Activated T-cell treated with anti-CD3 and anti-CD28 coated beads for 4 hours (primary cell): ENCODE data around the gene WNK1.
"Not testable (repeated sequence)": the region's sequence is repeated elsewhere in the genome, so short reads cannot be mapped to it uniquely, and the experiment has no call there.

Experiments used
- DNase-seq: peaks from one replicate; pipeline ENCODE4 v3.0.0-alpha.2; 2020

The WNK1 gene

DNA sequence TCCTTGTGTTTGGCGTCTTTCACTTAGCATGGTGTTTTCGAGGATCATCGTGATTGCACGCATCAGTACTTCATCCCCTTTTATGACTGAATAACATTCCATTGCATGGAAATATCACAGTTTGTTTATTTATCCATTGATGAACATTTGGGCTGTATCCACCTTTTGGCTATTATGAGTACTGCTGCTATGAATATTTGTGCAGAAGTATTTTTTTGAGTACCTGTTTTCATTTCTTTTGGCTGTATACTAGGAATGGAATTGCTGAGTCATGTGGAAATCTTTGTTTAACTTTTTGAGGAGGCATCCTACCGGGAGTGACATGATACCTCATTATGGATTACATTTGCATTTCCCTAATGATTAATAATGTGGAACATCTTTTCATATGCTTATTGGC is 66.4 kb downstream of the WNK1 start:
- DNase-seq: no peak

DNA sequence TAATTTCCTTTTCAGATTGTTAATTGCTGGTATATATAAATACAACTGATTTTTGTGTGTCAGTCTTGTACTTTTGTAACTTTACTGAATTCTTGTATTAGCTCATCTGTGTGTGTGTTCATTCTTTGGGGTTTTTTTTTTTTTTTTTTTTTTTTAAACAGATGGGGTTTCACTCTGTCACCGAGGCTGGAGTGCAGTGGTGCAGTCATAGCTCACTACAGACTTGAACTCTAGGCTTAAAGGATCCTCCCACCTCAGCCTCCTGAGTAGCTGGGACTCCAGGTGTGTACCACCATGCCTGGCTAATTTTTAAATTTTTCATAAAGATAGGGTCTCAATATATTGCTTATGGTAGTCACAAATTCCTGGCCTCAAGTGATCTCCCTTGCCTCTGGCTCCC is 68.0 kb downstream of the WNK1 start:
- no peak for DNase-seq

DNA sequence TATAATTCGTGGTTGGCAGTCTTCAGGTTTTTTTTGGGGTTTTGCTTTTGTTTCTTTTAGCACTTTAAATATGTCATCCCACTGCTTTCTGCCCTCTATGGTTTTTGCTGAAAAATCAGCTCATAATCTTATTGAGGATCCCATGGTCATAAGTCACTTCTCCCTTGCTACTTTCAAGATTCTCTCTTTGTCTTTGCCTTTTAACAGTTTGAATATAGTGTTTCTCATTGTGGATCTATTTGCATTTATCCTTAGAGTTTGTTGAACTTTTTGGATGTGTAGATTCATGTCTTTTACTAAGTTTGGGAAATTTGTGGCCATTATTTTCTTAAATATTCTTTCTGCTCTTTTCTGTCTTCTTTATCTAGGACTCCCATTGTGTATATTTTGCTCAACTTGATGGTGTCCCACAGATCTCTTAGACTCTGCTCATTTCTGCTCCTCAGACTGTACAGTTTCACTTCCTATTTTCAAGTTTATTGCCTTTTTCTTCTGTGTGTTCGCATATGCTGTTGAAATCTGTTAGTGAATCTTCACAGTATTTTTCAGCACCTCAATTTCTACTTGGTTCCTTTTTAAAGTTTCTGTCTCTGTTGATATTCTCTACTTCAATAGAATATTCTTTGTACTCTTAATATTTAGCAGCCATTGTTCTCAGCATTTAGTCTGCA is 70.8 kb downstream of the WNK1 start:
- no peak for DNase-seq

DNA sequence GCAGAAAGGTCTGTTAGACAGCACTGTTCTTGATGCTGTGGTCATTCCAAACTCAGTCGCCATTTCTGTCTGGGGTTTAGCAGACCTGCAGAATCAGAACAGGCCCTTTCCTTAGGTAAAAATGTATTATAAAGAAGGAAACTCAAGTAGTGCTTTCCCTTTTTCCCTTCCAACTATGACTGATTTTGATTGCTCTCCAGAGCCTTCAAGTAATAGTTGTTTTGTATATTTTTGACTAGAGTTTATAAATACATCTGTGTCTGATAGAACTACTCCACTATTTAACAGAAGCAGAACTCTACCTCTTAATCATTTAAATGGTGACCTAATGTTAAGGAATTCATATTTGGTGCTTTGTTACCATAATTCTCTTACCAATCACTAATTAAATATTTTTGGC is 74.0 kb downstream of the WNK1 start:
- no peak for DNase-seq

DNA sequence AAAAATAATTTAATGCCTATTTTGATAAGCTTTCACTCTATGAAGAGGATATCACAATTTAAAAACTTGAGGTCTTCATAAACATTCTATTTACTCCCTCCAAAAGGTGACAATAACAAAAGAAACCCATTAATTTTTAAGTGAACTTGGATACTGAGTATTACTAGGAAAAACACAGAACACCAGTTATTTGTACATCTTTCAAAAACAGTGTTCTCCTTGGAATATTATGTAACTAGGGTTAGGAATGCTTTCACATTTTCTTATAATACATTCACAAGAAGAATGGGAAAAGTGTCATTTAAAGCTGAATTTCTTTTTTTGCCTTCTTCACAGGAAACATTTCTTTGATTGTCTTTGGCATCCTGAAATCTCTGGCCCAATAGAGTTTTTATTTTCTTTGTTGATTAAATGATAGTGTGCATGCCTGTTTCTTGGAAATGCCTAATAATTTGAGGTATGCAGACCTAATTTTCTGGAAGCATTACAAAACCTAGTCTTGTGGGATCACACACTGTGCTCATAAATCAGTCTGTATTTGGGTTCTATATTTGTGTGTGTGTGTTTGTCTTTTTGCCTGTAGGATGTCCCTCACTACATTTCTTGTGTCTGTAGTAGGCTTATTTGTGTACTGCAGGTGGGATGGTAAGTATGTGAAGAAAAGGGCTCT is 76.5 kb downstream of the WNK1 start:
- DNase-seq: no peak

DNA sequence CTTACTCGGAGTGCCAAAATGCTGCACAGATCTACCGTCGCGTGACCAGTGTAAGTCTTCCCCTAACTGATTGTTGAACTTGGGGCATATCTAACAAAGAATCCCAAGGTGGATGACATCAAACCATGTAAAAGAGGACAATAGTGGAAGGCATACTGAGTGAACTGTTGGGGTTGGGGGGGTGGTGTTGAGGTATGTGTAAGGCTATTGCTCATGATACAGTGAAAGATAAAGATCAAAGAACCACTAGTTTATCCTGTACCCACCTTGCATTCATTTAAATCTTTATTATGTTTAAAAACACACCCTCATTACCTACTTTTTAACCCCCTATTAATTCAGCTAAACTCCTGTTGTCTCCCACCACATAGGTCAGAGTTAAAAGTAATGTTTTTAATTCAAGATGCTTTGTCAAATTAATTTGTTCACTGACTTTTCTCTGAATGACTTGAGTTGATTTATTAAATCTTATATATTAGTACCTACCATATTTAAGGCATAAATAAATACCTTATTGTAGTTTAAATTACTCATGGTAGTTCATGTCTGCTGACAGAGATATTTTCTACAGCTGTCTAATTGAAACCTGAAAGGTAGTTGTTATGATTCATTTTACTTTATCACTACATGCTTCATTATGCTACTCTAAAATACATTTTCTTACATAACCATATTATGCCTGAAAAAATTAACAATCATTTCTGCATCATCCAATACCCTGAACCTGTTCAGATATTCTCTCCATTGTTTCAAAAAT is 77.9 kb downstream of the WNK1 start:
- no peak for DNase-seq

DNA sequence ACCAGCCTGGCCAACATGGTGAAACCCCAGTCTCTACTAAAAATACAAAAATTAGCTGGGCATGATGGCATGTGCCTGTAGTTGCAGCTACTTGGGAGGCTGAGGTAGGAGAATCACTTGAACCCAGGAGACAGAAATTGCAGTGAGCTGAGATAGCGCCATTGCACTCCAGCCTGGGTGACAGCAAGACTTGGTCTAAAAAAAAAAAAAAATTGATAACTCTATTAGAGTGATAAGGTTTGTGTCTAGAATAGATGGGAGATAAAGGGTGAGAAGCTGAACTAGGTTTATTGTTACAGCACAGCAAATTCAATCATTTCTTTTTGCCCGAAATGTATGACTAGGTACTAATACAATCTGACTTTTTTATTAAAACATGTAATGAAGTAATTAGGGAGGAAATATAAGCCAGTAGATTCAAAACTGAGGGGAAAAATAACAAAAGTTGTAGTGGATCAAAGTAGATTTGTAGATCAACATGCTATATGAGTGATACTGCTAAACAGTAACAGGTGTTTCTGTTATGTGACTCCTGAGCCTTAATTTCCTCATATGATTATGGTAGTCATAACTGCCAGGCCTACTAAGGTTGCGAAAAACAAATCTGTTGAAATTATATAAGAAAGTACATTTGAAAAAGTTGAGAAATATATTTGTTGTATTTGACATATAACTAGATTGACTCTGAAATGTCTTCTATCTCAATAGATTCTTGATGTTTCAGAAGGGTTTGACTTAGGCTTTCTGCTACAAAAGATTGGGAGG is 83.6 kb downstream of the WNK1 start:
- no peak for DNase-seq

DNA sequence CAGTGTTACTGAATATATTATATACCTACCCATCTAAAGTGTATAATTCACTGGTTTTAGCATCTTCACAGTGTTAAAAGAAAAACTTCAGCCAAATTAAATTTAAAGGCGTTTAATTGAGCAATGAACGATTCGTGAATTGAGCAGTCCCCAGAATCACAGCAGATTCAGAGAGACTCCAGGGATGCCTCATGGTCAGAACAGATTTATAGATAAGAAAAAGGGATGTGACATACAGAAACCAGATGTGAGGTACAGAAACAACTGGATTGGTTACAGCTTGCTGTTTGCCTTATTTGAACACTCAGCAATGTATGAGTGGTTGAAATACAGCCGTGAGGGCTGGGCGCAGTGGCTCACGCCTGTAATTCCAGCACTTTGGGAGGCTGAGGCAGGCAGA is 84.6 kb downstream of the WNK1 start:
- DNase-seq: no peak

DNA sequence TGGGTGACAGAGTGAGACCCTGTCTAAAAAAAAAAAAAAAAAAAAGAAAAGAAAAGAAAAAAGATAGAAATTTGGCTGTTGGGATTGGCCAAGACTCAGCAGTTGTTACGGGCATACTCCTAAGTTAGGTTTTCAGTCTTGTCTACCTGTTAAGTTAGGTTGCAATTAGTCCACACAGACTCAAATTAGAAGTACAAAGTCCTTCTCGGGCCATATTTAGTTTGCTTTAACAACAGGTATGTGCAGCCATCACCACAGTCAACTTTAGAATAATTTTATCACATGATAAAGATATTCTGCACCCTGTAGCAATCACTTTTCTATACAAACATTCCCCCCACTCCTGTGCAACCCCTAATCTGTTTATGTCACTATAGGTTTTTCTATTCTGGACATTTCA is 85.2 kb downstream of the WNK1 start:
- no peak for DNase-seq

DNA sequence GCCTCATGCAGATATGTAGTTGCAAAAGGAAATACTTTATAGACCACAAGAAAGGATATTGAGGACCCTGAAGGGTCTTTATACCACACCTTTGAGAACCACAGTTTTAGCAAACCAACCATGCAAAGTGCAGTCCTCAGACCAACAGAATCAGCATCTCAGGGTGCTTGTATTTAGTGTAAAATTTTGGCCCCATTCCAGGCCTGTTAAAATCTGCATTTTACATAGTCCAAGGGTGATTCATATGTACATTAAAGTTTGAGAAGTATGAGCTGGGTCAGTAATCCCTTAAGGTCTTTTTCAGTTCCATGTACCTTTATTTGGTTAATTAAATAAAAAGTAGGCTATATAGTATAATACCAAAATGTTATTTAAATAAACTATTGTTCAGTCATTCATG is 91.2 kb downstream of the WNK1 start:
- no peak for DNase-seq

DNA sequence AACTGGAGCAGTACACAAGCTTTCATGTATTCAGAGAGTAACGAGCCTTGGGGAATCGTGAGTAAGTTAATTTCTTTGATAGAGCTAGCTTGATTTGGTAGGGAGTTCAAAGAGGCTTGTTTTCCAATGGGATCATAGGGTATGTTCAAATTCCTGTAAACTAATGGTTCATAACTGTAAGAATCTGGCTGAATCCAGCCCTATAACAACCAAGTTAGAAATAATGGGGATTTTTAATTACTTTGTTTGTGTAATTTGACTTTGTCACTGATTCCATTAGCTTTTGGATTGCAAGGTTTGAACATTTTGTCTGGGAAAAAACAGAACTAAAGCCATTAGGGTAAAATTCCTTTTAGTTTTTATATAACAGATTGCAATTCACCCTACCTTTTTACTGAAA is 94.0 kb downstream of the WNK1 start:
- DNase-seq: no peak

DNA sequence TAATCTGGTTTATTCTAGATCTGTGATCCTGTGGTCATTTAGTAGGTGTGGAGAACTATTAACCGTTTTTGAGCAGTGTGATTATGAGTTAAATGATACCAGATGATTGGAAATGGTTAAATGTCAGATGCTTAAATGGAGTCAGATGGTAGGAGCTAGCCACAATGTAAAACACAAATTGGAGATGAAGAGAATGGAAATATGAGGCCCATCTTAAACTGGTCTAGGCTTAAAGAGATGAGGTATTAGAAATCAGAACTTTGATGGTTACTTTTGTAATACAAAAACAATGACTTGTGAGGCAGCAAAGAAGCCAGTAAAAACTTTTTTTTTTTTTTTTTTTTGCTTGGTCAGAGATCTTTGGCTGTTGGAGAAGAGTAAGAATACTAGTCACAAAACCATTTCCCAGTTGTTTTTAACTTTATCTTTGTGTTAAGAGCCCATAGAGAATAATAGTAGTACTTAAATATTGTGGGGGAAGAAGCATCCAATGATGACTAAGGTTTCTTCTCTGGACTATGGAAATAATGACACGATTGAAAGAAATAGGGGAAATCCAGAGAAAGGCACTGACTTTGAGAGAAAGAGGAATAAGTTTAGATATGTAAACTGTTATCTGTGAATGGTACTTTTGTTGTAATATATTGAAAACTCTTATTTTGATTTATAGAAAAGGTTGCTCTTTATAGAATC is 95.9 kb downstream of the WNK1 start:
- DNase-seq: no peak

DNA sequence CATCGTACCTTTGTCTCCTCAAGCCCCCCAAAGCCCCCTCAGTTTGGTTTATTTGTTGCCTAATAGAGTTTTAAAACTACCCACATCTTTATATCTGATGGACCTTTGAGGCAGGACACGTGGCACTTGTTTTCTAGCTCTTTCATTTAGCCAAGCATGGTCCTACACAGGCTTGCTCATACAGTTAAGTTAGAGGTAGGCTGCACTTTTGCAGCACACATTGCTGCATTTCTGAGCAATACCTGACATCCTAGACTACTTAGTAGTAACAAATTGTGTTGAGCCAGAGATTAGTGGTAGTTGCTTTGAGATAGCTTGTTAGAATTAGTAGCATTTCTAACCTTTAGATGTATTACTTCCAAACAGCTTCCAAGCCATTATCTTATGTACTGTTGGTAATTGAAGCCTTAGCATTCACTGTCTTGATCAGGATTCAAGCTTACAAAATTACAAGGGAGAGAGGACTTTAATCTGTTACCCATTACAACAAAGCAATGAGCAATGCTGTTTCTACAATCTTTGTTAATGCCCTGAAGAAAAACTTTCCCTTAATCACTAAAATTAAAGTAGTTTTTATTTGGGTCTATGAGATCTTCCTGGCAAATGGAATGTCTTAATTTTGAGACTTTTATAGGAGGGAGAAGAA is 96.6 kb downstream of the WNK1 start:
- DNase-seq: no peak

DNA sequence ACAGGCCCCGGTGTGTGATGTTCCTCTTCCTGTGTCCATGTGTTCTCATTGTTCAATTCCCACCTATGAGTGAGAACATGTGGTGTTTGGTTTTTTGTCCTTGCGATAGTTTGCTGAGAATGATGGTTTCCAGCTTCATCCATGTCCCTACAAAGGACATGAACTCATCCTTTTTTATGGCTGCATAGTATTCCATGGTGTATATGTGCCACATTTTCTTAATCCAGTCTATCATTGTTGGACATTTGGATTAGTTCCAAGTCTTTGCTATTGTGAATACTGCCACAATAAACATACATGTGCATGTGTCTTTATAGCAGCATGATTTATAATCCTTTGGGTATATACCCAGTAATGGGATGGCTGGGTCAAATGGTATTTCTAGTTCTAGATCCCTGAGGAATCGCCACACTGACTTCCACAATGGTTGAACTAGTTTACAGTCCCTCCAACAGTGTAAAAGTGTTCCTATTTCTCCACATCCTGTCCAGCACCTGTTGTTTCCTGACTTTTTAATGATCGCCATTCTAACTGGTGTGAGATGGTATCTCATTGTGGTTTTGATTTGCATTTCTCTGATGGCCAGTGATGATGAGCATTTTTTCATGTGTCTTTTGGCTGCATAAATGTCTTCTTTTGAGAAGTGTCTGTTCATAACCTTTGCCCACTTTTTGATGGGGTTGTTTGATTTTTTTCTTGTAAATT is 97.5 kb downstream of the WNK1 start:
- DNase-seq: not testable (repeated sequence)

DNA sequence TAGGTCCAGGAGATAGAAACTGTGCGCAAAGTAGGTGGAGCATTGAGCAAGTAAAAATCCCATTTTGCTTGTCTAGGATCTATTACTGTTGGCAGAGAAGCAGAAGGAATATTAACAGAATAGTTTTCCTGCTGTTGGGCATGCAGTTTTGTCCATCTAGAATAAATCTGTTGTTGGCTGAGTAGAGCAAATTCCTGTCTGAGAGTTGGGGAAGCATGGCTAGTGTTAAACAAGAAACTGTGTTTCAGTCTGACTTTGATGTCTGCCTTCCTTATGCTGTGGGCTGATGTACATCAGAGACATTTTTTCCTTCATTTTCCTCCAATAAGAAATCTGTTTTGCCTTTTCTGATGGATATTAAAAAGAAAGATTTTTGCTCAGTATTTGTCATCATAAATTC is 99.0 kb downstream of the WNK1 start:
- no peak for DNase-seq

DNA sequence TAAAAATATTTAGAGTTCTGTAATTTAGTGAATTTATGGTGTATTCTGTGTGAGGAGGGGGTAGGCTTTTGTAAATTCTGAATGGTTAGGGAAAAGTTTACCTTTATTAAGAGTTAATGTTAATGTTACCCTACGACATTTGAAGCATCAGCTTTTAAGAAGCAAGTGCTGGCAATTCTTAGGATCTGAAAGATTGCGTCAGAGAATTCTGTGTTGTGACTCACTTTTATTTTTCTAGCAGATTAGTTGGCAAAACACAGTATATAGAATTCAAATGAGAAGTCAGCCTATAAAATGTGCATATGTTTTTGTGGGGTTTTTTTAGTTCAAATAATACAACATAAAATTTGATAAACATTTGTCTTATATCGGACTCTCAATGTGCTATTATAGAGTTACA is 99.5 kb downstream of the WNK1 start:
- DNase-seq: no peak

DNA sequence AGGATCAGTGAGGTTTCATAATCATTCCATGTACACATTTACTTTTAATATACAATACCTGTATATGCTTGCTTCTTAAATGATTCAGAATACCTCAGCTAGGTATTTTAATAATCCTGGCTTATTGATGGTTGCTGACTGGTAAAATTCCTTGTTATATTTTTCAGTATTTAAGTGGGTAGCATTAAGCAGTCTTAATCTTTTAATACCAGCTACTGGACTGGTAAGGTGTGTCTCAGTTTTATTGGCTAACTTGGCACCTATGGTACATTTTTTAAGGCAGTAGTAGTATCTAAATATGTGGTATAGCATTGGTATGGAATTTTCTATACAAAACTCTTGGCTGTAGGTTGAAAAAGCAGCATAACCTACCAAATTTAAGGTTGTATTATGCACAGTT is 100.5 kb downstream of the WNK1 start:
- no peak for DNase-seq

DNA sequence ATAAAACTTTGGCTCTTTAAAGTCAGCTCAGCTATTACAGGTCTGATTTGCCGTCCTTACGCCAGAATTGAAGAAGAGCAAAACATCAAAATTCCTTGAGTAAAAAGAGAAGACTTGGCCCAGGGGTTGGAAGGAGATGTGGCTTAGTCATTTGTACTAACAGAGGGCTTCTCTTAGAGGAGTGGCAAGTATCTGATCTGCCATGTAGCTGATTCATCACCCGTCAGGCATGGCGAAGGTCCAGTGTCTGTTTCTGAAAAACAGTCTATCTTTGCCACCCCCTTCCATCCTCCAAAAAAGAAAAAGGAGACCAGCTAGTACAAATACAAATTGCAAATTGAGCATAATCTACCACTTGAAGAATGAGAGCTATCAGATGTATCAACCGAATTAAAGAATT is 105.2 kb downstream of the WNK1 start:
- no peak for DNase-seq

DNA sequence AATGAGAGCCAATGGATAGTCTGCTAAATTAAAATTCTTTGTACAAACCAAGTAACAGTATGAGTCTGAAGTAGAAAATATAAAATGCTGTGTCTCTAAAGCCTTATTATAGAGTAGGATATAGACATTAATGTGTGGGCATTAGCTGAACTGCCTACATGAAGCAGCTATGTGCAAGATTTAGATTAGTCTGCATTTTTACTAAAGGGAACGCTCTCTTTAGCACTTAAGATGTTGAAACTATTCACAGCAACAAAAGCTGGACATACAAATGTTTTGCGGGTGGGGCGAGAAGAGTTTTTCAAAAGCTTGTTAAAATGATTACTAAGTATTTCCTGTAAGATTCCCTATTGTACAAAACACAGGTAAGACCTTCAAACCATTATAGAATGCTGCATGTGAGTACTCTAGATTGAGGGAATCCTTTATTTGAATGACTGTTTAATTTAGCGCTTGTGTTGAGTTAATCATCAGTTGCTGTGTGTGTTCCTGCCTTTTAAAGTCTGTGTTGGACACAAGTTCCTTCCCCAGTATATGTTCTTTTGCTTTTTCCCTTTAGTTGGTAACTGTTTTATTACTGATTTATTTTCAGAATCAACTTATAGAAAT is 110.0 kb downstream of the WNK1 start:
- no peak for DNase-seq

DNA sequence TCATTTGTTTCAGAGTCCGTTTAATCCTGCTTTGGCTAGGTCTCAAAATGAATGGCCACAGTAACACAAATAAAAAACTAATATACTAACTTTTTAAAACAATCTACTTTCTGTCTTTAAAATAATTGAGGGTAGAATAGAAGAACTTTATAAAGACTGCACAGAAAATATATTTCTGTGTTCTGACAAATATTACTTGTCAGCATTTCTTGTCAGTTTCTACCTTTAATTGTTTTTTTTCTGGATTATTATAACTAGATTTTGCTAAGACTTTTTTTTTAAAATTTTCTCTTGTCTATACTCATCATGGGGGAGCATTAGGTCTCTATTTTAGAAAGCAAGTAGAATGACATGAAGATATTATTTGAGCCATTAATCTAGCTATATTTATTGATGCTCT is 110.9 kb downstream of the WNK1 start:
- DNase-seq: no peak

DNA sequence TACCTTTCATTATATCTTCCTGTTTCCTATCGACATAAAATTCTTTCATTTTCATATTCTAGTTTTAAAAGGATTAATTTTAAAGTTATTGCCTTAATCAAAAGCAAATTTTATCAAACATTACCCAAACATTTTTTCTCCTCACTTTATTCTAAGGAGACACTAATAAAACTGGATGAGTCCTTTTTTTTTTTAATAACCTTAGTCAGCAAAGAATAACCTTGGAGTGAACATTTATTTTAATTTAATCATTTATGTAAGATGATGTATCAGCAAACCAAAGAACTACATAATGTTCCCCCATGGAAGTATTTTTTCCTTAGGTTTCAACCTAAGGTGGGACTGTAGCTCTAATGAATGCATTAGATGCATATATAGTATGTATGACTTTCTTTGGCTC is 113.2 kb downstream of the WNK1 start:
- DNase-seq: no peak
